Measurements from ENCODE around the gene USP3. TPM values are rescaled to one million over a fixed set of nuclear protein-coding genes. Genes with fewer than 3 reads are reported as not detected.

USP3 gene
- total and polyA plus RNA-seq, 9 of the 15 experiments (the other 6 are each of a cell fraction or from before 2014, with no cell fraction given), result 17.3 to 54.3 (median 34.8) TPM

GRCh38 chr15:63463036-63463435, 41.4 kb upstream of the USP3 start (continued):
- TF ChIP-seq ZNF318 (IDR thresholded peaks at IDR 0.05; ENCODE audit: borderline replicate concordance in 1 of 2, low read depth in 1 of 2) (no peak), ZNF174 (CRISPR knock-in tag; IDR thresholded peaks at IDR 0.05) (no peak), PRDM10 (IDR thresholded peaks at IDR 0.05; ENCODE audit: partially characterized antibody) (no peak), IRF9 (tag; IDR thresholded peaks at IDR 0.05) (no peak), ZNF165 (CRISPR knock-in tag; IDR thresholded peaks at IDR 0.05; ENCODE audit: borderline replicate concordance) (no peak), HLTF (IDR thresholded peaks at IDR 0.05) (no peak), ZBTB9 (CRISPR knock-in tag; IDR thresholded peaks at IDR 0.05) (no peak), ZNF239 (CRISPR knock-in tag; IDR thresholded peaks at IDR 0.05) (no peak)

All from K562 (cell line).